Neural progenitor cell (in vitro differentiated cells): Measurements from ENCODE around the gene OFD1. TPM values are rescaled to one million over a fixed set of nuclear protein-coding genes. Genes with fewer than 3 reads are reported as not detected.

Experiments used
- DNase-seq: peaks from one replicate; pipeline ENCODE4 v3.0.0-alpha.2; 2016; ENCODE audit warnings: low spot score
- H2AFZ ChIP-seq: fragments of 200-600 bp; sonication (generic); replicated peaks from 2 replicates; pipeline ENCODE4 v1.6.1; 2016; ENCODE audit warnings: antibody characterized with exemption
- H3F3A ChIP-seq: fragments of 200-600 bp; sonication (generic); 2 replicates; pipeline ENCODE4 v1.6.1; 2016; ENCODE audit warnings: antibody characterized with exemption, low read depth
- H3K27ac ChIP-seq: fragments of 200-600 bp; sonication (generic); 2 replicates; pipeline ENCODE4 v1.5.1; 2016; ENCODE audit warnings: mild to moderate bottlenecking
- H3K27me3 ChIP-seq: fragments of 200-600 bp; sonication (generic); 2 replicates; pipeline ENCODE4 v1.6.1; 2016; ENCODE audit warnings: mild to moderate bottlenecking, moderate library complexity
- H3K36me3 ChIP-seq: fragments of 200-600 bp; sonication (generic); 2 replicates; pipeline ENCODE4 v1.5.1; 2016
- H3K4me1 ChIP-seq: fragments of 200-600 bp; sonication (generic); 2 replicates; pipeline ENCODE4 v1.6.1; 2016; ENCODE audit warnings: mixed run types
- H3K4me2 ChIP-seq: fragments of 200-600 bp; sonication (generic); 2 replicates; pipeline ENCODE4 v1.6.1; 2016
- H3K4me3 ChIP-seq: fragments of 200-600 bp; sonication (generic); 2 replicates; pipeline ENCODE4 v1.5.1; 2016
- H3K79me2 ChIP-seq: fragments of 200-600 bp; sonication (generic); 2 replicates; pipeline ENCODE4 v1.6.1; 2016; ENCODE audit warnings: low read depth
- H3K9ac ChIP-seq: fragments of 200-600 bp; sonication (generic); 2 replicates; pipeline ENCODE4 v1.6.1; 2016
- H3K9me3 ChIP-seq: fragments of 200-600 bp; sonication (generic); 2 replicates; pipeline ENCODE4 v1.5.1; 2016; ENCODE audit warnings: low read depth
- H4K20me1 ChIP-seq: fragments of 200-600 bp; sonication (generic); 2 replicates; pipeline ENCODE4 v1.6.1; 2016; ENCODE audit warnings: low read depth
- H3K27ac Mint-ChIP-seq: 3 replicates; pipeline ENCODE4 v1.8.0; 2021; ENCODE audit warnings: mixed read lengths
- H3K27me3 Mint-ChIP-seq: 2 replicates; pipeline ENCODE4 v1.8.0; 2022; ENCODE audit warnings: low read depth, mild to moderate bottlenecking, inconsistent platforms, moderate library complexity, mixed read lengths; ENCODE audit not compliant: insufficient read depth
- H3K36me3 Mint-ChIP-seq: 3 replicates; pipeline ENCODE4 v1.8.0; 2021; ENCODE audit warnings: mixed read lengths
- H3K4me1 Mint-ChIP-seq: 3 replicates; pipeline ENCODE4 v1.8.0; 2021; ENCODE audit warnings: mixed read lengths
- H3K4me3 Mint-ChIP-seq: 3 replicates; pipeline ENCODE4 v1.8.0; 2021; ENCODE audit warnings: mild to moderate bottlenecking, moderate library complexity, mixed read lengths
- H3K9me3 Mint-ChIP-seq: 3 replicates; pipeline ENCODE4 v1.8.0; 2020; ENCODE audit warnings: mixed read lengths
- EZH2 ChIP-seq: fragments of 200-600 bp; sonication (generic); IDR thresholded peaks from 2 replicates; pipeline ENCODE4 v1.6.1; 2017; ENCODE audit warnings: antibody characterized with exemption, mild to moderate bottlenecking, moderate library complexity
- EZH2phosphoT487 ChIP-seq: fragments of 200-600 bp; sonication (generic); IDR thresholded peaks from 2 replicates; pipeline ENCODE4 v1.6.1; 2017; ENCODE audit warnings: antibody characterized with exemption
- total RNA-seq: library from RNA; depleted of rRNA; stranded (reverse); fragments of >200 nt; gene quantifications from 2 replicates; pipeline ENCODE4 v1.2.3, GENCODE V29; 2015; ENCODE audit warnings: low replicate concordance
- TF ChIP-seq, protein P1 (sequence below): fragments of 200-600 bp; sonication (generic); IDR thresholded peaks from 2 replicates; pipeline ENCODE4 v1.5.1; 2017; ENCODE audit warnings: antibody characterized with exemption, mild to moderate bottlenecking

Gene OFD1
- total RNA-seq, 1 donor from 2014 or later = 36.0 TPM

DNA sequence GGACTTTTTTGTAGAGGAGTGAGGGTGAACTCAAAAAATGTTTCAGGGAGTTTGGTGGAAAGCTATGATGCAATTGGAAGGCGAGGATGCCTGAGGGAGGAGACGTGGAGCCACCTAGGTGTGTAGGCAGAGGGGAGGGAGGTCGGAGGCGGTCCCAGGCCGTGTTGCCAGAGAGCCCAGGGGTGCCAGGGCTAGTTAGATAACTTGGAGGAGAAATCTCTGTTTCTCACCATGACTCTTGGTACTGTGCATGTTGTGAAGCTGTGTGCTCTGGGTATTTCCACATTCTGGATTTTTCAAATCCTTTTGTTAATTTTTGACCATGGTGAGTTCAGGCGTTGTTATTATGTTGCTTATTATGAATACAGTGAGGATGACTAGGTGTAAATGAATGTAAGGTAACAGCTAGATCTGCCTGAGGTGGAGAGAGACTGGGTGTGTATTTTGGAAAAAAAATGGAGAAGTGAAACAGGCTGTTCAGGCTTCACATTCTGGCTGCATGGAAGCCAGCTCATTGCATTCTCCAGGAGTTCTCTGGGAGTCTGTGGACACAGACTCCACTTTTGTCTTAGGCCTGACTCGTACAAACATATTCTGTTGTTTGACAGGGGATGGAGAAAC, 41.1 kb upstream of the OFD1 start:
- Histone ChIP-seq H3K36me3 (no peaks in the 10 kb centered on the region), H3K79me2 (peaks cover 93% of the 10 kb centered on the region), H3K9ac (no peak overlapping the region), H4K20me1 (peaks cover 60% of the 10 kb centered on the region), H3K9me3 (no peaks in the 10 kb centered on the region), H2AFZ (no peak overlapping the region), H3K27ac (no peak overlapping the region), H3K4me1 (peaks cover 14% of the 10 kb centered on the region), H3F3A (no peaks in the 10 kb centered on the region), H3K27me3 (peaks cover 2% of the 10 kb centered on the region), H3K4me2 (no peak overlapping the region), H3K4me3 (no peak overlapping the region)
- Mint-ChIP-seq H3K36me3 (peaks cover 1% of the 10 kb centered on the region), H3K4me1 (peaks cover 29% of the 10 kb centered on the region), H3K27me3 (no peaks in the 10 kb centered on the region), H3K27ac (peak overlapping the region; percentile 13), H3K4me3 (no peak overlapping the region), H3K9me3 (no peaks in the 10 kb centered on the region)
- no peak for DNase-seq
- TF ChIP-seq EZH2 (no peak), EZH2phosphoT487 (no peak)

DNA sequence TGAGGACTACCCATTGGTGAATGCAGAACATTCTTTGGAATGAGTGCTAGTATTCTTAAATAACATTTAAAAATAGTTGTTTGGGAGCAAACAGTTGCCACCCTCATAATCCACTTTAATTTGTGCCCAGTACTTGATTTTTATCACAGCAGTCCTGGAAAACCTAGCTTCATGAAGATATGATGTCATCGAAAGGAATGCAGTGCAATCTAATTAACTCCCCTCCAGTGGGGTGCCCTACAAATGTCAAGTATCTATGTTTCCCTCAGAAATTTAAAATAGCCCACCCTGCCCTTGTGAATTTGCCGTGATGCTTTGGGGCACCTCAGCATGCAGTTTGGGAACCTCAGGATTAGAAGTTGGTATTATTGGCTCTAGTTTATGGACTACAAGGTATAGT, 40.2 kb upstream of the OFD1 start:
- H2AFZ ChIP-seq = no peak overlapping the region
- H3K4me1 ChIP-seq = peaks cover 21% of the 10 kb centered on the region
- H3K4me3 ChIP-seq = no peak overlapping the region
- H4K20me1 ChIP-seq = peaks cover 68% of the 10 kb centered on the region
- no peak for TF ChIP-seq EZH2phosphoT487
- TF ChIP-seq, protein P1, sequence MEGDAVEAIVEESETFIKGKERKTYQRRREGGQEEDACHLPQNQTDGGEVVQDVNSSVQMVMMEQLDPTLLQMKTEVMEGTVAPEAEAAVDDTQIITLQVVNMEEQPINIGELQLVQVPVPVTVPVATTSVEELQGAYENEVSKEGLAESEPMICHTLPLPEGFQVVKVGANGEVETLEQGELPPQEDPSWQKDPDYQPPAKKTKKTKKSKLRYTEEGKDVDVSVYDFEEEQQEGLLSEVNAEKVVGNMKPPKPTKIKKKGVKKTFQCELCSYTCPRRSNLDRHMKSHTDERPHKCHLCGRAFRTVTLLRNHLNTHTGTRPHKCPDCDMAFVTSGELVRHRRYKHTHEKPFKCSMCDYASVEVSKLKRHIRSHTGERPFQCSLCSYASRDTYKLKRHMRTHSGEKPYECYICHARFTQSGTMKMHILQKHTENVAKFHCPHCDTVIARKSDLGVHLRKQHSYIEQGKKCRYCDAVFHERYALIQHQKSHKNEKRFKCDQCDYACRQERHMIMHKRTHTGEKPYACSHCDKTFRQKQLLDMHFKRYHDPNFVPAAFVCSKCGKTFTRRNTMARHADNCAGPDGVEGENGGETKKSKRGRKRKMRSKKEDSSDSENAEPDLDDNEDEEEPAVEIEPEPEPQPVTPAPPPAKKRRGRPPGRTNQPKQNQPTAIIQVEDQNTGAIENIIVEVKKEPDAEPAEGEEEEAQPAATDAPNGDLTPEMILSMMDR = no peak
- no peak for TF ChIP-seq EZH2
- H3K36me3 ChIP-seq = no peaks in the 10 kb centered on the region
- no peaks in the 10 kb centered on the region for H3K9me3 ChIP-seq
- Mint-ChIP-seq H3K9me3 (no peaks in the 10 kb centered on the region), H3K4me1 (peaks cover 29% of the 10 kb centered on the region), H3K4me3 (no peak overlapping the region), H3K27ac (no peak overlapping the region), H3K27me3 (no peaks in the 10 kb centered on the region), H3K36me3 (peaks cover 1% of the 10 kb centered on the region)
- no peaks in the 10 kb centered on the region for H3K27me3 ChIP-seq
- no peak overlapping the region for H3K9ac ChIP-seq
- no peak overlapping the region for H3K27ac ChIP-seq
- no peak overlapping the region for H3K4me2 ChIP-seq
- no peak for DNase-seq
- no peaks in the 10 kb centered on the region for H3F3A ChIP-seq
- H3K79me2 ChIP-seq = peaks cover 99% of the 10 kb centered on the region

DNA sequence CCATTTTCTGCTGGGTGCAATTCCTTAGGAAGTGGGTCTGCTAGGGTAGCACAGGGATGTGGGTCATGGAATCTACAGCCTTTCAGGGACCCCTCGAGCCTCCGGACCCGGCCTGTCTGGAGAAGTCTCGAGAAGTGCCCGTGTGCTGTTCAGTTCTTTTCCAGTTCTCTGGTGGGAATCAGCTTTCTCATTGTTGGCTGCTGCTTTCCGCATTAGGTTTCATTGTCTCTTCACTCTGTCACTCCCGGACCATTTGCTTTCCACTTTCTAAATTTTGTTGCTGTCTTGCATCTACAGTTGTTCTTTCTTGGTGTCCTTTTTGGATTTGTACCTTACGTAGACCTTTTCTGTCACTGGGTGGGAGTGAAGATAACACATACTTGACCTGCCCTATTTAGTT, 39.6 kb upstream of the OFD1 start:
- no peak overlapping the region for H3K4me3 ChIP-seq
- peaks cover 74% of the 10 kb centered on the region for H4K20me1 ChIP-seq
- H3K79me2 ChIP-seq = peaks cover 99% of the 10 kb centered on the region
- H3K27ac ChIP-seq = no peak overlapping the region
- H3K27ac Mint-ChIP-seq = no peak overlapping the region
- H3F3A ChIP-seq = no peaks in the 10 kb centered on the region
- H3K4me1 ChIP-seq = peaks cover 23% of the 10 kb centered on the region
- H3K9me3 ChIP-seq = no peaks in the 10 kb centered on the region
- H3K4me2 ChIP-seq = no peak overlapping the region
- no peak overlapping the region for H2AFZ ChIP-seq
- DNase-seq = no peak
- H3K4me3 Mint-ChIP-seq = no peak overlapping the region
- H3K36me3 Mint-ChIP-seq = peaks cover 1% of the 10 kb centered on the region
- TF ChIP-seq, protein P1 = no peak
- TF ChIP-seq EZH2 = no peak
- TF ChIP-seq EZH2phosphoT487 = no peak
- no peaks in the 10 kb centered on the region for H3K9me3 Mint-ChIP-seq
- no peaks in the 10 kb centered on the region for H3K36me3 ChIP-seq
- H3K27me3 ChIP-seq = no peaks in the 10 kb centered on the region
- H3K9ac ChIP-seq = no peak overlapping the region
- peaks cover 29% of the 10 kb centered on the region for H3K4me1 Mint-ChIP-seq
- H3K27me3 Mint-ChIP-seq = no peaks in the 10 kb centered on the region

DNA sequence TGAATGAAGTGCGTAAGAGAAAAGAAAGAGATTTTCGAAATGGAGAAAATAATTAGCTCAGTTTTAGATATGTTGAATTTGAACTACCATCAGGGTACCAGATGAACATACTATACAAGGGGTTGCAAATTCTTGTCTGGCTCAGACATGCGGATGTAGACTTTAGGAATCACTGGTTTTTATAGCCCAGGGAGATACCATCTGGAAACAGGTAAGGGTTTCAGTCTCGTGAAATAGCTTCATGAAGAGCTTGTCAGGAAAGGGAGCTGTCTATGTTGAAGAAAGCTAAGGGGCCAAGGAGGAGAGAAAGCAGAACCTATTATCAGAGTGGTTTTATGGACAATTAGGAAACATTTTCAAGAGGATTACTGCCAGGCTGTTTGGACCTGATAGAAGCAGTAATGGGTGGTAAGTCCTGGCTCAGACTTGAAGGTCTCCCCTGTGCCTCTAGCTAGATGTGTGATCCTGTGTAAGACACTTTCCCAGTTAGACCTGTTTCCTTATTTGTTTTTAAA, 38.9 kb upstream of the OFD1 start:
- no peaks in the 10 kb centered on the region for H3K27me3 Mint-ChIP-seq
- TF ChIP-seq EZH2phosphoT487 = no peak
- TF ChIP-seq, protein P1 = no peak
- TF ChIP-seq EZH2 = no peak
- H3K36me3 Mint-ChIP-seq = peaks cover 1% of the 10 kb centered on the region
- Histone ChIP-seq H3K4me3 (no peak overlapping the region), H3K36me3 (no peaks in the 10 kb centered on the region), H4K20me1 (peaks cover 74% of the 10 kb centered on the region), H3K4me1 (peaks cover 19% of the 10 kb centered on the region), H3K9ac (no peak overlapping the region), H2AFZ (no peak overlapping the region), H3K27ac (no peak overlapping the region), H3K27me3 (no peaks in the 10 kb centered on the region), H3K4me2 (no peak overlapping the region), H3K79me2 (peaks cover 99% of the 10 kb centered on the region), H3K9me3 (no peaks in the 10 kb centered on the region), H3F3A (no peaks in the 10 kb centered on the region)
- DNase-seq = no peak
- peaks cover 24% of the 10 kb centered on the region for H3K4me1 Mint-ChIP-seq
- H3K4me3 Mint-ChIP-seq = no peak overlapping the region
- no peaks in the 10 kb centered on the region for H3K9me3 Mint-ChIP-seq
- H3K27ac Mint-ChIP-seq = no peak overlapping the region
